WERI-Rb-1 (cell line): Measurements from ENCODE around the gene SPAG9.
A peak's percentile ranks its signal among the peaks of the same experiment; 100 is the strongest.
"Not testable (repeated sequence)": the region's sequence is repeated elsewhere in the genome, so short reads cannot be mapped to it uniquely, and the experiment has no call there.

Experiments used
- DNase-seq: peaks from one replicate; pipeline ENCODE4 v3.0.0-alpha.2; 2020
- H3K27ac ChIP-seq: fragments of 250-450 bp; sonication (Bioruptor Pico); 2 replicates; pipeline ENCODE4 v1.5.1; 2020; ENCODE audit warnings: mild to moderate bottlenecking, moderate library complexity
- H3K27me3 ChIP-seq: fragments of 250-450 bp; sonication (Bioruptor Pico); 2 replicates; pipeline ENCODE4 v1.5.1; 2021; ENCODE audit warnings: mild to moderate bottlenecking, low read depth, moderate library complexity; ENCODE audit not compliant: insufficient read depth, severe bottlenecking
- H3K36me3 ChIP-seq: fragments of 250-450 bp; sonication (Bioruptor Pico); 2 replicates; pipeline ENCODE4 v1.5.1; 2020; ENCODE audit warnings: mild to moderate bottlenecking, moderate library complexity
- H3K4me3 ChIP-seq: 2 replicates; pipeline ENCODE4 v1.5.1; 2011; ENCODE audit warnings: low read depth, mild to moderate bottlenecking, control low read depth, low read length
- H3K9me3 ChIP-seq: fragments of 250-450 bp; sonication (Bioruptor Pico); 2 replicates; pipeline ENCODE4 v1.5.1; 2021; ENCODE audit warnings: mild to moderate bottlenecking, moderate library complexity; ENCODE audit not compliant: severe bottlenecking
- CTCF ChIP-seq: IDR thresholded peaks from 2 replicates; pipeline ENCODE4 v1.5.1; 2011; ENCODE audit warnings: low read depth, mild to moderate bottlenecking, control low read depth, inconsistent platforms, low read length

The SPAG9 gene

DNA sequence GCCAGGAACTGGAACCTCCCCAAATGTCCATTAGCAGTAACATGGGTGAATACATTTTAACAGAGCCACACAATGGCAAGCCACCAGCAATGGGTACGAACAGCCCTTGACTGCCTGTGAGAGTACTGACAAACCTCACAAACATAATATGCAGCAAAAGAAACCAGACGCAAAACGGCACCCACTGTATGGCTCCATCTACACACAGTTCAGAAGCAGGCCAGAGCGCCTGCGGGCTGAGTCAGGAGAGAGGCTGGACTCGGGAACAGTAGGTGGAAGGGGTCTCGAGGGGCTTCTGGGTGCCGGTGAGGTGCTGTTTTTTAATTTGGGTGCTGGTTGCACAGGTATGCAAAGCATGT lies 177.1 kb downstream of the SPAG9 start:
- H3K36me3 ChIP-seq: no peaks in the 10 kb centered on the region
- peak overlapping the region; percentile 95 for H3K27ac ChIP-seq
- no peak for TF ChIP-seq CTCF
- H3K4me3 ChIP-seq: peak overlapping the region; percentile 60
- peak; percentile 31 for DNase-seq
- H3K27me3 ChIP-seq: no peaks in the 10 kb centered on the region
- no peaks in the 10 kb centered on the region for H3K9me3 ChIP-seq

GRCh38 chr17:50941676-50942048 lies 179.0 kb downstream of the SPAG9 start:
- H3K27ac ChIP-seq: peak overlapping the region; percentile 95
- not testable (repeated sequence) for H3K36me3 ChIP-seq, H3K27me3 ChIP-seq, DNase-seq, H3K9me3 ChIP-seq, H3K4me3 ChIP-seq

DNA sequence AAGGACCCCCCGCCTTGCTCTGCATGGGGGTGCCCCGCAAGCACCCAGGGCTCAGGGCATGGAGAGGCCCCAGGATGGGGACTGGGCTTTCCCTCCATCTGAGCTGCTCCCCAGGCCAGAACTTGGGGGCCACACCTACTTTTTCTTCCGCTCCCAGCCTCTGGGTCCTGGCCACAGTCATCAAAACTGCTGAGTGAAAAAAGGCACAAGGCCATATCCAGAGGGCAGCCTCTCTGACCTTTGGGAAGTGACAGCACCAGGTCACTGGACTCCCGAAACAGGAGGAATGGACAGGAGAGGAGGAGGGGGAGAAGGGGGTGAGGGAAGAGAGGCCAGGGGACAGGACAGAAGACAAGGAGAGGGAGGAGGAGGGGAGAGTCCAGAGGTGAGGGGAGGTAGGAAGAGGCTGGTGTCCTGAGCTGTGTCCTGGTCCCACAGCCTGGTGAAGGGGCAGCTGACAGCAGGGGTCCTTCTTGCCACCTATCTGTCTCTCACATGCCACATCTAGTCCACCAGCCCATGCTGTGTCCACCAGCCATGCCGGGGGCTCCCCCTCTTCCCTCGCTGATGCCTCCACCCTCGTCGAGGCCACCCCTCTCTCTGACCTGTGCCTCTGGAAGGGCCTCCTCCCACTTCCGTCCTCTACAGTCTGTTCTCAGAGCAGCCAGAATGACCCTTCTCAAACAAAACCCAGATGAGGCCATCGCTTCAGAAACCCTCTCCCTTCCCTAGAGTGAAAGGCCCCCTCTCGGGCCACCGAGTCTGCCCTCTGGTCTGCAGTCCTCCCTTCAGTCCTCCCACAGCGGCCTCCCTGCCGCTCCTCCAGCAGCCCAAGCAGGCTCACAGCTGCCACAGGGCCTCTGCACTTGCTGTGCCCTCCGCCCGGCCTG lies 180.6 kb downstream of the SPAG9 start:
- H3K9me3 ChIP-seq: no peaks in the 10 kb centered on the region
- TF ChIP-seq CTCF: no peak
- H3K36me3 ChIP-seq: no peaks in the 10 kb centered on the region
- no peaks in the 10 kb centered on the region for H3K27me3 ChIP-seq
- H3K4me3 ChIP-seq: no peak overlapping the region
- no peak for DNase-seq
- peak overlapping the region; percentile 61 for H3K27ac ChIP-seq

- no peaks in the 10 kb centered on the region for H3K27me3 ChIP-seq
- H3K4me3 ChIP-seq: no peak overlapping the region
- H3K27ac ChIP-seq: peak overlapping the region; percentile 61
- no peaks in the 10 kb centered on the region for H3K9me3 ChIP-seq
- no peaks in the 10 kb centered on the region for H3K36me3 ChIP-seq
- DNase-seq: no peak
- TF ChIP-seq CTCF: no peak
Measured at GRCh38 chr17:50939542-50939794, 181.2 kb downstream of the SPAG9 start.

DNA sequence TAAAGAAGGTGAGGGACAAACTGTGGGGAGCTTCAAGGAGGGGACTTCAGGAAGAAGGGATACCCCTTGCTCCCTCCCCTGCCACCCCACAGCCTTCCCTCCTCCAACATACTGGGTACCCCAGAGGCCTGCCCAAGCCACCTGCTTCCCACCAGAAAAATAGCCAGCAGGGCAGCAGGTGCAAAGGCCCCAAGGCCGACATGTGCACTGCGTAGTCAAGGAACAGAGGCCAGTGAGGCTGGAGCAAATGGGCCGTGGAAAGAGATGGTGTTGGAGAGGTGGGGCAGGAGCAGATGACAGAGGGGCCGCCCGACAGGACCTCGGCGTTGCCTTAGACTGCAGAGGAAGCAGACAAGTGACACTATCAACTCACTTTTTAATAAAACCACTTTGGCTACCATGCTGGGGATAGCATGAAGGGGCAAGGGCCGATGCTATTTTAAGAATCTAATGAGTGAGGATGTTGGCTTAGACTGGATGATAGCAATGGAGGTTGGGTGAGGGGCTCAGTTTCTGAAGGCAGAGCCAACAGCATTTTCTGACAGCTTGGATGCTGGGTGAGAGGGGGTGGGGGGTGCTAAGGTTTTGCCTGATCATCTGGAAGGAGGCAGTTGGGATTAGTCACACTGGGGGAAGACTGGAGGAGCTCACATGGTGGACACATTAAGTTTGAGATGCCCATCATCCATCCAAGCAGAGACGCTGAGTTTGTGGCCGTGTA lies 181.7 kb downstream of the SPAG9 start:
- H3K27ac ChIP-seq: peak overlapping the region; percentile 61
- H3K4me3 ChIP-seq: no peak overlapping the region
- DNase-seq: peak; percentile 58
- H3K36me3 ChIP-seq: no peaks in the 10 kb centered on the region
- no peak for TF ChIP-seq CTCF
- no peaks in the 10 kb centered on the region for H3K27me3 ChIP-seq
- H3K9me3 ChIP-seq: no peaks in the 10 kb centered on the region

- H3K9me3 ChIP-seq: no peaks in the 10 kb centered on the region
- no peak overlapping the region for H3K4me3 ChIP-seq
- peak overlapping the region; percentile 88 for H3K27ac ChIP-seq
- TF ChIP-seq CTCF: no peak
- H3K27me3 ChIP-seq: no peaks in the 10 kb centered on the region
- DNase-seq: peak; percentile 67
- no peaks in the 10 kb centered on the region for H3K36me3 ChIP-seq
Measured at GRCh38 chr17:50935996-50936266, 184.7 kb downstream of the SPAG9 start.
